ENCODE measurements around the gene EEPD1. TPM values are rescaled to one million over a fixed set of nuclear protein-coding genes. Genes with fewer than 3 reads are reported as not detected.

EEPD1 gene
- total RNA-seq, 1 experiment from 2014 or later = 0.70 TPM

DNA sequence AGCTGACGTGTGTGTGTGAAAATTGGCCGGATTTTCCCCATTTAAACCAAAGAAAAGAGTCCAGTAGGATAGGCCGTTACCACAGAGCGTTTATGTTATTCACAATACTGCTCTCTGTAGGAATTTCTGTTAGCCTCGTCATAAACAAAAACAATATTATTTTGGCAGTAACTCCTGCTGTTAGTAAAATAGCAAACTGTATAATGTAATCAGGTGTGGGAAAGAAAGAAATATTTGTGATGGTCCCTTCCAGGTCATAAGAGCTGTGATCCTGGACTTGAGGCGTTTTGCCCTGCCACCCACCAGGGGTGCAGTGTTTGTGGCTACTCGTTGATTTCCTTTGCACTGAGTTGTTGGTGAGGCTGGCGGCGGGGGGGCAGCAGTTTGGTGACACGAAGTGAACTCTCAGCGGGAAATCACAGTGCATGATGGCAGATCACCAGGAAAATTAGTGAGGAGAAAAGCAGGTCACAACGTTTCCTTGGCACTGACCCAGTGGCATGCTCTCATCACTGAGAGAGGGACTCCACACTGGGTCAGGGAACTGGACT is 2.8 kb downstream of the EEPD1 start:
- intact Hi-C loops (cut with micrococcal nuclease) = loop anchor here (10.0 kb wide), 1 partner anchor 131 kb away; no protein-coding TSS in a partner anchor
- Mint-ChIP-seq H3K4me1 (ENCODE audit: insufficient read depth, unreplicated experiment) (no peaks in the 10 kb centered on the region), H3K27ac (ENCODE audit: low read depth, unreplicated experiment) (no peak overlapping the region), H3K27me3 (ENCODE audit: insufficient read depth, unreplicated experiment) (no peaks in the 10 kb centered on the region), H3K4me3 (ENCODE audit: unreplicated experiment) (no peak overlapping the region), H3K9me3 (ENCODE audit: unreplicated experiment) (no peaks in the 10 kb centered on the region), H3K36me3 (ENCODE audit: insufficient read depth, unreplicated experiment) (peaks cover 4% of the 10 kb centered on the region)
- no peak for DNase-seq (ENCODE audit: unreplicated experiment)
- TF ChIP-seq, protein P1, sequence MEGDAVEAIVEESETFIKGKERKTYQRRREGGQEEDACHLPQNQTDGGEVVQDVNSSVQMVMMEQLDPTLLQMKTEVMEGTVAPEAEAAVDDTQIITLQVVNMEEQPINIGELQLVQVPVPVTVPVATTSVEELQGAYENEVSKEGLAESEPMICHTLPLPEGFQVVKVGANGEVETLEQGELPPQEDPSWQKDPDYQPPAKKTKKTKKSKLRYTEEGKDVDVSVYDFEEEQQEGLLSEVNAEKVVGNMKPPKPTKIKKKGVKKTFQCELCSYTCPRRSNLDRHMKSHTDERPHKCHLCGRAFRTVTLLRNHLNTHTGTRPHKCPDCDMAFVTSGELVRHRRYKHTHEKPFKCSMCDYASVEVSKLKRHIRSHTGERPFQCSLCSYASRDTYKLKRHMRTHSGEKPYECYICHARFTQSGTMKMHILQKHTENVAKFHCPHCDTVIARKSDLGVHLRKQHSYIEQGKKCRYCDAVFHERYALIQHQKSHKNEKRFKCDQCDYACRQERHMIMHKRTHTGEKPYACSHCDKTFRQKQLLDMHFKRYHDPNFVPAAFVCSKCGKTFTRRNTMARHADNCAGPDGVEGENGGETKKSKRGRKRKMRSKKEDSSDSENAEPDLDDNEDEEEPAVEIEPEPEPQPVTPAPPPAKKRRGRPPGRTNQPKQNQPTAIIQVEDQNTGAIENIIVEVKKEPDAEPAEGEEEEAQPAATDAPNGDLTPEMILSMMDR (IDR thresholded peaks at IDR 0.05; ENCODE audit: unreplicated experiment) = no peak
- CTCF ChIA-PET = interaction anchor here (0.7 kb wide), 1 partner anchor 170 kb away, joined by 3 read pairs; no protein-coding TSS in a partner anchor
- no TSS peak for BruUV-seq (replicated peaks)
- POLR2A ChIA-PET = no interaction called here

- BruUV-seq (replicated peaks) = no TSS peak
- Mint-ChIP-seq H3K36me3 (ENCODE audit: insufficient read depth, unreplicated experiment) (peaks cover 4% of the 10 kb centered on the region), H3K27me3 (ENCODE audit: insufficient read depth, unreplicated experiment) (no peaks in the 10 kb centered on the region), H3K9me3 (ENCODE audit: unreplicated experiment) (no peaks in the 10 kb centered on the region), H3K27ac (ENCODE audit: low read depth, unreplicated experiment) (no peak overlapping the region), H3K4me1 (ENCODE audit: insufficient read depth, unreplicated experiment) (no peaks in the 10 kb centered on the region), H3K4me3 (ENCODE audit: unreplicated experiment) (no peak overlapping the region)
- CTCF ChIA-PET = interaction anchor here (0.6 to 1.4 kb wide), 3 partner anchors 29 to 161 kb away, joined by 3 to 5 read pairs (median 3); no protein-coding TSS in a partner anchor
- DNase-seq (ENCODE audit: unreplicated experiment) = no peak
- TF ChIP-seq, protein P1 (IDR thresholded peaks at IDR 0.05; ENCODE audit: unreplicated experiment) = no peak
- intact Hi-C loops (cut with micrococcal nuclease) = loop anchor here (10.0 kb wide), 1 partner anchor 133 kb away; no protein-coding TSS in a partner anchor
- POLR2A ChIA-PET = interaction anchor here (1.1 to 2.1 kb wide), 4 partner anchors 38 to 123 kb away, joined by 3 to 13 read pairs (median 4); no protein-coding TSS in a partner anchor
Measured at GRCh38 chr7:36157527-36158320, 4.7 kb downstream of the EEPD1 start.

DNA sequence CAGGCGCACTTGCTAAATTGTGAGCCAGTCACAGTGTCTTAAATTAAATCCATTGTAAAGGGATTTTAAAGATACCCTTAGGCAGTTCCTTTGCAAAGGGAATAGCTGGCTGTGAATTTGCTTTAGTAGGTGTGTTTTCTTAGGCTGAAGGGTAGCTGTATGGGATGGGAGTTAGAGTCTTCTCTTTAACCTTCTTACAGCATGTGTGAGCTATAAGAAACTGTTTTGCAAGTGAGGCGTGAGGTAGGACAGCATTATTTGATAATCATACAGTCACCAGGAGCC is 5.2 kb downstream of the EEPD1 start:
- no peaks in the 10 kb centered on the region for H3K9me3 Mint-ChIP-seq (ENCODE audit: unreplicated experiment)
- H3K4me3 Mint-ChIP-seq (ENCODE audit: unreplicated experiment) = no peak overlapping the region
- TF ChIP-seq, protein P1 (IDR thresholded peaks at IDR 0.05; ENCODE audit: unreplicated experiment) = no peak
- peaks cover 4% of the 10 kb centered on the region for H3K36me3 Mint-ChIP-seq (ENCODE audit: insufficient read depth, unreplicated experiment)
- H3K27ac Mint-ChIP-seq (ENCODE audit: low read depth, unreplicated experiment) = no peak overlapping the region
- POLR2A ChIA-PET = interaction anchor here (1.1 to 2.1 kb wide), 4 partner anchors 39 to 124 kb away, joined by 3 to 13 read pairs (median 4); no protein-coding TSS in a partner anchor
- DNase-seq (ENCODE audit: unreplicated experiment) = no peak
- BruUV-seq (replicated peaks) = no TSS peak
- CTCF ChIA-PET = interaction anchor here (0.9 to 1.4 kb wide), 2 partner anchors 30 to 43 kb away, joined by 3 to 4 read pairs; no protein-coding TSS in a partner anchor
- intact Hi-C loops (cut with micrococcal nuclease) = loop anchor here (10.0 kb wide), 1 partner anchor 133 kb away; no protein-coding TSS in a partner anchor
- no peaks in the 10 kb centered on the region for H3K4me1 Mint-ChIP-seq (ENCODE audit: insufficient read depth, unreplicated experiment)
- no peaks in the 10 kb centered on the region for H3K27me3 Mint-ChIP-seq (ENCODE audit: insufficient read depth, unreplicated experiment)

DNA sequence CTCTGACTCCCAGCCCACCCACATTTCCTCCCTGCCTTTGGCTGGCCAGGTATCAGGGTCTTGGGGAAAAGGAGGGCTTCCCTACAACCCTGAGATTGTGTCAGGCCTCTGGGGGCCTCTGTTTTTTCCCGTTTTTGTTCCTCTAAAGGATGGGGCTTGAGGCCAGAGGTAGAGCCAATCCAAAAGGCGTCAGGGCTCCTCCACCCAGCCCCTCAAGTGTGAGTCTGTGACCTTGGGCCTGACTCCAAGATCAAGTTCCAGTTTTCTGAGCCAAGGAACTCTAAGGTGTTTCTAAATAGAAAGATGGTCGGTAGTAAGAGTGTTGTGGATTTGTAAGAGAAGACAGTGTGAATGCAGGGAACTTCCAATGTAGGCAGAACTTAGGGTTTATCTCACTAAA is 6.6 kb downstream of the EEPD1 start:
- no peak for DNase-seq (ENCODE audit: unreplicated experiment)
- Mint-ChIP-seq H3K27me3 (ENCODE audit: insufficient read depth, unreplicated experiment) (no peaks in the 10 kb centered on the region), H3K36me3 (ENCODE audit: insufficient read depth, unreplicated experiment) (peaks cover 4% of the 10 kb centered on the region), H3K4me1 (ENCODE audit: insufficient read depth, unreplicated experiment) (no peaks in the 10 kb centered on the region), H3K4me3 (ENCODE audit: unreplicated experiment) (no peak overlapping the region), H3K9me3 (ENCODE audit: unreplicated experiment) (no peaks in the 10 kb centered on the region), H3K27ac (ENCODE audit: low read depth, unreplicated experiment) (no peak overlapping the region)
- ChIA-PET CTCF (interaction anchor here (0.8 kb wide), 1 partner anchor 39 kb away, joined by 3 read pairs; no protein-coding TSS in a partner anchor), POLR2A (interaction anchor here (2.1 kb wide), 1 partner anchor 40 kb away, joined by 13 read pairs; no protein-coding TSS in a partner anchor)
- intact Hi-C loops (cut with micrococcal nuclease) = loop anchor here (10.0 kb wide), 1 partner anchor 135 kb away; no protein-coding TSS in a partner anchor
- BruUV-seq (replicated peaks) = no TSS peak
- TF ChIP-seq, protein P1 (IDR thresholded peaks at IDR 0.05; ENCODE audit: unreplicated experiment) = no peak

All from MCF 10A (cell line).